IMR-90 (cell line): ENCODE data around the gene CXorf65. TPM values are rescaled to one million over a fixed set of nuclear protein-coding genes. Genes with fewer than 3 reads are reported as not detected.

Experiments
- ATAC-seq: fragments of 200-7000 bp; cut with Tn5 transposase; 2 replicates; pipeline ENCODE4 v1.9.1; 2020; ENCODE audit warnings: low read depth, mild to moderate bottlenecking, moderate library complexity
- BruUV-seq: library from RNA; stranded (reverse); fragments of 400-500 nt; replicated peaks from 2 replicates; lab custom pipeline; 2021; lab: Mats Ljungman, UMichigan
- CTCF ChIA-PET: fragments of 300-600 bp; formaldehyde crosslinking; extraction: SDS; loops from one replicate; lab custom pipeline; 2021; ENCODE audit warnings: antibody characterized with exemption; lab: Yijun Ruan, JAX
- POLR2A ChIA-PET: fragments of 300-600 bp; sonication (Branson Sonifier 250); formaldehyde crosslinking; loops from one replicate; lab custom pipeline; 2022; ENCODE audit warnings: antibody characterized with exemption; ENCODE audit not compliant: unreplicated experiment; lab: Charles Lee
- DNase-seq: peaks from one replicate; pipeline ENCODE4 v3.0.0; 2013
- H2AFZ ChIP-seq: replicated peaks from 2 replicates; pipeline ENCODE3; 2013; ENCODE audit warnings: low read length, mild to moderate bottlenecking; ENCODE audit not compliant: poor library complexity
- H2AK5ac ChIP-seq: 2 replicates; pipeline ENCODE4 v1.6.1; 2013; ENCODE audit warnings: low read depth, low read length, inconsistent platforms
- H2AK9ac ChIP-seq: replicated peaks from 2 replicates; pipeline ENCODE3; 2013; ENCODE audit warnings: mild to moderate bottlenecking, low read depth, low read length, moderate library complexity; ENCODE audit not compliant: poor library complexity
- H2BK120ac ChIP-seq: 2 replicates; pipeline ENCODE4 v1.6.1; 2013; ENCODE audit warnings: low read depth, low read length, inconsistent platforms
- H2BK15ac ChIP-seq: 3 replicates; pipeline ENCODE4 v1.6.1; 2013; ENCODE audit warnings: low read depth, low read length, inconsistent platforms
- H2BK20ac ChIP-seq: 2 replicates; pipeline ENCODE4 v1.6.1; 2013; ENCODE audit warnings: low read depth, mild to moderate bottlenecking, inconsistent platforms, low read length, moderate library complexity
- H2BK5ac ChIP-seq: 2 replicates; pipeline ENCODE4 v1.6.1; 2013; ENCODE audit warnings: mild to moderate bottlenecking, low read depth, low read length, inconsistent platforms; ENCODE audit not compliant: poor library complexity, severe bottlenecking
- H3K14ac ChIP-seq: replicated peaks from 2 replicates; pipeline ENCODE4 v1.6.1; 2013; ENCODE audit warnings: low read depth, low read length, inconsistent platforms
- H3K18ac ChIP-seq: 2 replicates; pipeline ENCODE4 v1.6.1; 2013; ENCODE audit warnings: low read depth, low read length, control low read depth
- H3K23ac ChIP-seq: 2 replicates; pipeline ENCODE4 v1.6.1; 2013; ENCODE audit warnings: low read depth, low read length, inconsistent platforms
- H3K27ac ChIP-seq: 2 replicates; pipeline ENCODE4 v1.5.1; 2013; ENCODE audit warnings: mild to moderate bottlenecking, control low read depth, low read length; ENCODE audit not compliant: insufficient read depth
- H3K27me3 ChIP-seq: 2 replicates; pipeline ENCODE4 v1.6.1; 2013; ENCODE audit warnings: low read length; ENCODE audit not compliant: control insufficient read depth, insufficient read depth
- H3K36me3 ChIP-seq: 2 replicates; pipeline ENCODE4 v1.6.1; 2013; ENCODE audit warnings: low read length, mixed read lengths; ENCODE audit not compliant: control insufficient read depth, insufficient read depth
- H3K4ac ChIP-seq: 2 replicates; pipeline ENCODE4 v1.6.1; 2013; ENCODE audit warnings: low read depth, low read length, inconsistent platforms
- H3K4me1 ChIP-seq: 2 replicates; pipeline ENCODE4 v1.6.1; 2013; ENCODE audit warnings: low read length, mixed read lengths; ENCODE audit not compliant: control insufficient read depth, insufficient read depth
- H3K4me2 ChIP-seq: 2 replicates; pipeline ENCODE4 v1.6.1; 2013; ENCODE audit warnings: low read depth, mild to moderate bottlenecking, control low read depth, low read length, moderate library complexity
- H3K4me3 ChIP-seq: 2 replicates; pipeline ENCODE4 v1.5.1; 2013; ENCODE audit warnings: low read depth, mild to moderate bottlenecking, control low read depth, low read length, moderate library complexity; ENCODE audit not compliant: insufficient read depth
- H3K56ac ChIP-seq: 2 replicates; pipeline ENCODE4 v1.6.1; 2013; ENCODE audit warnings: low read length, inconsistent platforms; ENCODE audit not compliant: insufficient read depth; ENCODE audit errors: extremely low read depth
- H3K79me1 ChIP-seq, 2 experiments: 2 replicates each; pipeline ENCODE4 v1.6.1; 2013; ENCODE audit warnings: low read length in 2 of 2, inconsistent platforms in 1 of 2, low read depth in 1 of 2
- H3K9ac ChIP-seq: 2 replicates; pipeline ENCODE4 v1.6.1; 2013; ENCODE audit warnings: low read depth, low read length, control low read depth
- H3K9me1 ChIP-seq: 2 replicates; pipeline ENCODE4 v1.6.1; 2013; ENCODE audit warnings: low read length, inconsistent platforms; ENCODE audit not compliant: insufficient read depth
- H3K9me3 ChIP-seq: 2 replicates; pipeline ENCODE4 v1.6.1; 2013; ENCODE audit warnings: low read length; ENCODE audit not compliant: control insufficient read depth, insufficient read depth
- H4K20me1 ChIP-seq: 2 replicates; pipeline ENCODE4 v1.6.1; 2013; ENCODE audit warnings: low read length, inconsistent platforms; ENCODE audit not compliant: insufficient read depth
- H4K5ac ChIP-seq: 2 replicates; pipeline ENCODE4 v1.6.1; 2013; ENCODE audit warnings: mild to moderate bottlenecking, low read depth, low read length, control low read depth
- H4K8ac ChIP-seq, 2 experiments: 2 replicates each; pipeline ENCODE4 v1.6.1; 2013; ENCODE audit warnings: low read depth in 2 of 2, low read length in 2 of 2, control low read depth in 1 of 2, inconsistent platforms in 1 of 2
- H4K91ac ChIP-seq: 2 replicates; pipeline ENCODE4 v1.6.1; 2013; ENCODE audit warnings: low read depth, low read length, inconsistent platforms; ENCODE audit not compliant: insufficient read depth
- CEBPB ChIP-seq: IDR thresholded peaks from 2 replicates; pipeline ENCODE4 v1.6.1; 2012; ENCODE audit warnings: low read depth, low read length, improper control_type of control experiment
- CTCF ChIP-seq: conservative IDR thresholded peaks from 2 replicates; pipeline ENCODE4 v1.5.1; 2012; ENCODE audit warnings: mild to moderate bottlenecking, low read depth, low read length, improper control_type of control experiment
- RAD21 ChIP-seq: IDR thresholded peaks from 2 replicates; pipeline ENCODE4 v1.6.1; 2012; ENCODE audit warnings: low read length, improper control_type of control experiment
- RCOR1 ChIP-seq: IDR thresholded peaks from 2 replicates; pipeline ENCODE4 v1.6.1; 2012; ENCODE audit warnings: mild to moderate bottlenecking, low read length, improper control_type of control experiment; ENCODE audit not compliant: insufficient replicate concordance
- SMC3 ChIP-seq: fragments of 150-350 bp; IDR thresholded peaks from 2 replicates; pipeline ENCODE4 v1.6.1; 2016; ENCODE audit warnings: low read depth, mild to moderate bottlenecking, antibody characterized with exemption, low read length, moderate library complexity
- WGBS, 2 experiments: methylation state at CpG; one replicate each; pipeline versions ENCODE4 v1.1.5 to v1.1.7; 2013; ENCODE audit warnings: missing lambda C conversion rate in 2 of 2; ENCODE audit not compliant: insufficient read length in 1 of 2; ENCODE audit errors: extremely low coverage in 2 of 2; 5-methylcytosine and 5-hydroxymethylcytosine counted together
- dilution Hi-C: fragments of 300-500 bp; cut with HindIII; formaldehyde crosslinking; loops from one replicate; pipeline ENCODE4 v1.14.3; 2018; ENCODE audit warnings: low sequenced_read_pairs; ENCODE audit not compliant: unreplicated experiment
- in situ Hi-C: fragments of 300-500 bp; cut with MboI; formaldehyde crosslinking; loops from 3 replicates; pipeline ENCODE4 v1.14.3; 2019; ENCODE audit warnings: low sequenced_read_pairs, inconsistent platforms, mixed read lengths
- intact Hi-C: fragments of 100-400 bp; cut with micrococcal nuclease; formaldehyde crosslinking; loops from 2 replicates; pipeline ENCODE4 v1.10.0; 2022
- polyA plus RNA-seq, 3 experiments: library from polyadenylated mRNA; depleted of rRNA; stranded (reverse); fragments of >200 nt; gene quantifications; 2 replicates each; pipeline ENCODE4 v1.2.3, GENCODE V29; 2012; ENCODE audit warnings: low replicate concordance in 1 of 3
- total RNA-seq: library from RNA; depleted of rRNA; stranded (reverse); fragments of >200 nt; gene quantifications from 2 replicates; pipeline ENCODE4 v1.2.3, GENCODE V29; 2012

CXorf65 gene
- total and polyA plus RNA-seq, 2 of the 4 experiments (the other 2 are of a cell fraction): not detected

GRCh38 chrX:71128915-71129765, 22.6 kb upstream of the CXorf65 start:
- peaks cover 58% of the 10 kb centered on the region for H3K36me3 ChIP-seq
- in situ Hi-C loops: no loop called here

More at GRCh38 chrX:71128915-71129765, 22.6 kb upstream of the CXorf65 start:
- Histone ChIP-seq H2AK9ac (no peak overlapping the region), H4K91ac (no peak overlapping the region), H2AFZ (peak overlapping the region; percentile 76), H3K18ac (no peak overlapping the region), H3K4ac (no peak overlapping the region), H2AK5ac (no peak overlapping the region), H3K79me1 (peaks cover 0 to 5% of the 10 kb centered on the region in 2 experiments; a peak in 1 of 4 replicates), H2BK5ac (no peak overlapping the region), H3K27ac (no peak overlapping the region), H3K27me3 (no peaks in the 10 kb centered on the region; the same call in 1 of the 2 replicates), H3K56ac (no peak overlapping the region), H2BK120ac (no peak overlapping the region), H2BK15ac (no peak overlapping the region), H3K4me2 (no peak overlapping the region), H3K9me3 (no peaks in the 10 kb centered on the region), H4K8ac (0 out of 4 replicates have a peak overlapping the region, but pooled peaks of 1 of the 2 experiments have one; percentile 34), H4K20me1 (peaks cover 5% of the 10 kb centered on the region; the same call in 1 of the 2 replicates), H4K5ac (no peak overlapping the region), H3K4me1 (no peaks in the 10 kb centered on the region), H3K23ac (no peak overlapping the region), H3K14ac (no peak overlapping the region), H3K4me3 (no peak overlapping the region), H3K9me1 (no peaks in the 10 kb centered on the region), H2BK20ac (no peak overlapping the region), H3K9ac (no peak overlapping the region)
- no TSS peak for BruUV-seq
- POLR2A ChIA-PET: no interaction called here
- TF ChIP-seq RCOR1: no peak
- TF ChIP-seq CTCF: peak; percentile 71
- TF ChIP-seq RAD21: peak; percentile 62
- peak; percentile 74 for TF ChIP-seq SMC3
- TF ChIP-seq CEBPB: no peak
- DNase-seq: peak; percentile 54
- intact Hi-C loops: loop anchor here (1.0 to 5.0 kb wide), 3 partner anchors 33 to 131 kb away; partner anchors contain the start of gene SNX12
- dilution Hi-C loops: no loop called here
- CTCF ChIA-PET: interaction anchor here (0.6 kb wide), 2 partner anchors 30 to 352 kb away, joined by 3 read pairs; no protein-coding TSS in a partner anchor
- WGBS, 2 experiments: 57% methylated on average over 7 of the region's 18 CpGs; no CpG with 5 or more reads in 1 of the 2 experiments
- ATAC-seq: peak; percentile 84
